ENCODE results near the gene OR5K2. TPM values are rescaled to one million over a fixed set of nuclear protein-coding genes. Genes with fewer than 3 reads are reported as not detected.

The OR5K2 gene
- total and polyA plus RNA-seq, 2 of the 4 experiments (the other 2 are of a cell fraction): not detected

DNA sequence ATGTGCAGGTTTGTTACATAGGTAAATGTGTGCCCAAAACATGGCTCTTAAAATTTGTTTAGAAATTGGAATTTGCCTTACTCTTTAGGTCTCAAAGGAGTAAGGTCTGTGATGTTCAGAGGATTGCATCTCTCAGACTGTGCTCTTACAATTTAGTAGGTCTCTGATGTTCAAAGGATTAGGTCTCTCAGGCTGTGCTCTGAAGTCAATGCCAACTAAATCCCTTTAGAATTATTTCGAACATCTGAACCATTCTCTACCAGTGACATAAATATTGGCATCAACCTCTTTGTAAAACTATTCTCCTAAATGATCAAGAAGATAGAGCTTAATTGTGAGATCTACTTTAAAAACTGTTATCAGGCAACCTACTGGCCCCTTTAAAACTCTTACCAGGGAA, 34.6 kb upstream of the OR5K2 start, which contains the start of gene OR5K1:
OR5K1 (plus strand) TSS at position 301 of the 400 bp plus-strand sequence. CDS start 6,376 bp downstream, outside the sequence.
- ChIA-PET POLR2A (ENCODE audit: unreplicated experiment) (no interaction called here), CTCF (no interaction called here)
- Histone ChIP-seq H4K91ac (ENCODE audit: insufficient read depth, low read depth, low read length) (no peak within 1 kb of the TSS), H4K5ac (ENCODE audit: low read depth, low read length) (no peak within 1 kb of the TSS), H3K56ac (ENCODE audit: extremely low read depth, insufficient read depth, low read length) (no peak within 1 kb of the TSS), H3K4me3 (ENCODE audit: insufficient read depth, low read depth, low read length) (no peak within 1 kb of the TSS), H3K9ac (ENCODE audit: low read depth, low read length) (no peak within 1 kb of the TSS), H3K4me1 (ENCODE audit: control insufficient read depth, insufficient read depth, low read length) (no peaks in the 10 kb centered on the region), H3K4ac (ENCODE audit: low read depth, low read length) (no peak within 1 kb of the TSS), H2AK9ac (replicated peaks; ENCODE audit: low read depth, low read length, poor library complexity) (no peak within 1 kb of the TSS), H2BK5ac (ENCODE audit: low read depth, low read length, poor library complexity, severe bottlenecking) (no peak within 1 kb of the TSS), H3K9me1 (ENCODE audit: insufficient read depth, low read length) (no peaks in the 10 kb centered on the region), H2BK20ac (ENCODE audit: low read depth, low read length) (no peak within 1 kb of the TSS), H3K79me1 (ENCODE audit: low read depth in 1 of 2, low read length in 2 of 2) (no peaks in the 10 kb centered on the region), H3K18ac (ENCODE audit: low read depth, low read length) (no peak within 1 kb of the TSS), H2BK120ac (ENCODE audit: low read depth, low read length) (no peak within 1 kb of the TSS), H4K8ac (ENCODE audit: low read depth in 2 of 2, low read length in 2 of 2) (no peak within 1 kb of the TSS), H2AK5ac (ENCODE audit: low read depth, low read length) (no peak within 1 kb of the TSS), H3K27me3 (ENCODE audit: control insufficient read depth, insufficient read depth, low read length) (no peaks in the 10 kb centered on the region), H3K14ac (replicated peaks; ENCODE audit: low read depth, low read length) (no peak within 1 kb of the TSS), H4K20me1 (ENCODE audit: insufficient read depth, low read length) (no peaks in the 10 kb centered on the region), H2BK15ac (ENCODE audit: low read depth, low read length) (no peak within 1 kb of the TSS), H3K27ac (ENCODE audit: insufficient read depth, low read length) (no peak within 1 kb of the TSS), H3K23ac (ENCODE audit: low read depth, low read length) (no peak within 1 kb of the TSS), H3K9me3 (ENCODE audit: control insufficient read depth, insufficient read depth, low read length) (no peaks in the 10 kb centered on the region), H3K36me3 (ENCODE audit: control insufficient read depth, insufficient read depth, low read length) (no peaks in the 10 kb centered on the region), H2AFZ (replicated peaks; ENCODE audit: low read length, poor library complexity) (no peak within 1 kb of the TSS), H3K4me2 (ENCODE audit: low read depth, low read length) (no peak within 1 kb of the TSS)
- no peak for DNase-seq
- no TSS peak for BruUV-seq (replicated peaks)
- no peak for TF ChIP-seq MAFK (IDR thresholded peaks at IDR 0.05; ENCODE audit: low read depth, low read length)
- no peak for TF ChIP-seq RCOR1 (IDR thresholded peaks at IDR 0.05; ENCODE audit: insufficient replicate concordance, low read length)
- no peak for TF ChIP-seq RFX5 (IDR thresholded peaks at IDR 0.05; ENCODE audit: low read depth, low read length)
- no peak for TF ChIP-seq POLR2A (IDR thresholded peaks at IDR 0.05; ENCODE audit: low read depth, low read length)
- no peak for TF ChIP-seq RAD21 (IDR thresholded peaks at IDR 0.05; ENCODE audit: low read length)
- TF ChIP-seq MXI1 (IDR thresholded peaks at IDR 0.05; ENCODE audit: borderline replicate concordance, low read depth, low read length): no peak
- no peak for TF ChIP-seq NFE2L2 (IDR thresholded peaks at IDR 0.05; ENCODE audit: low read depth, low read length)
- TF ChIP-seq CHD1 (IDR thresholded peaks at IDR 0.05; ENCODE audit: low read depth, low read length): no peak
- TF ChIP-seq, protein P1, sequence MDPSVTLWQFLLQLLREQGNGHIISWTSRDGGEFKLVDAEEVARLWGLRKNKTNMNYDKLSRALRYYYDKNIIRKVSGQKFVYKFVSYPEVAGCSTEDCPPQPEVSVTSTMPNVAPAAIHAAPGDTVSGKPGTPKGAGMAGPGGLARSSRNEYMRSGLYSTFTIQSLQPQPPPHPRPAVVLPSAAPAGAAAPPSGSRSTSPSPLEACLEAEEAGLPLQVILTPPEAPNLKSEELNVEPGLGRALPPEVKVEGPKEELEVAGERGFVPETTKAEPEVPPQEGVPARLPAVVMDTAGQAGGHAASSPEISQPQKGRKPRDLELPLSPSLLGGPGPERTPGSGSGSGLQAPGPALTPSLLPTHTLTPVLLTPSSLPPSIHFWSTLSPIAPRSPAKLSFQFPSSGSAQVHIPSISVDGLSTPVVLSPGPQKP (IDR thresholded peaks at IDR 0.05; ENCODE audit: borderline replicate concordance, low read depth, low read length): no peak
- TF ChIP-seq MAZ (IDR thresholded peaks at IDR 0.05; ENCODE audit: borderline replicate concordance, low read depth, low read length): no peak
- TF ChIP-seq, protein P2, sequence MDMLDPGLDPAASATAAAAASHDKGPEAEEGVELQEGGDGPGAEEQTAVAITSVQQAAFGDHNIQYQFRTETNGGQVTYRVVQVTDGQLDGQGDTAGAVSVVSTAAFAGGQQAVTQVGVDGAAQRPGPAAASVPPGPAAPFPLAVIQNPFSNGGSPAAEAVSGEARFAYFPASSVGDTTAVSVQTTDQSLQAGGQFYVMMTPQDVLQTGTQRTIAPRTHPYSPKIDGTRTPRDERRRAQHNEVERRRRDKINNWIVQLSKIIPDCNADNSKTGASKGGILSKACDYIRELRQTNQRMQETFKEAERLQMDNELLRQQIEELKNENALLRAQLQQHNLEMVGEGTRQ (IDR thresholded peaks at IDR 0.05; ENCODE audit: low read depth, low read length): no peak
- no peak for TF ChIP-seq BHLHE40 (IDR thresholded peaks at IDR 0.05; ENCODE audit: low read depth, low read length)
- TF ChIP-seq, protein P3, sequence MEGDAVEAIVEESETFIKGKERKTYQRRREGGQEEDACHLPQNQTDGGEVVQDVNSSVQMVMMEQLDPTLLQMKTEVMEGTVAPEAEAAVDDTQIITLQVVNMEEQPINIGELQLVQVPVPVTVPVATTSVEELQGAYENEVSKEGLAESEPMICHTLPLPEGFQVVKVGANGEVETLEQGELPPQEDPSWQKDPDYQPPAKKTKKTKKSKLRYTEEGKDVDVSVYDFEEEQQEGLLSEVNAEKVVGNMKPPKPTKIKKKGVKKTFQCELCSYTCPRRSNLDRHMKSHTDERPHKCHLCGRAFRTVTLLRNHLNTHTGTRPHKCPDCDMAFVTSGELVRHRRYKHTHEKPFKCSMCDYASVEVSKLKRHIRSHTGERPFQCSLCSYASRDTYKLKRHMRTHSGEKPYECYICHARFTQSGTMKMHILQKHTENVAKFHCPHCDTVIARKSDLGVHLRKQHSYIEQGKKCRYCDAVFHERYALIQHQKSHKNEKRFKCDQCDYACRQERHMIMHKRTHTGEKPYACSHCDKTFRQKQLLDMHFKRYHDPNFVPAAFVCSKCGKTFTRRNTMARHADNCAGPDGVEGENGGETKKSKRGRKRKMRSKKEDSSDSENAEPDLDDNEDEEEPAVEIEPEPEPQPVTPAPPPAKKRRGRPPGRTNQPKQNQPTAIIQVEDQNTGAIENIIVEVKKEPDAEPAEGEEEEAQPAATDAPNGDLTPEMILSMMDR (conservative IDR thresholded peaks at IDR 0.05; ENCODE audit: low read depth, low read length): no peak
- TF ChIP-seq CEBPB (IDR thresholded peaks at IDR 0.05; ENCODE audit: low read depth, low read length): no peak
- TF ChIP-seq SMC3 (IDR thresholded peaks at IDR 0.05; ENCODE audit: low read depth, low read length): no peak
- ATAC-seq (ENCODE audit: low read depth): no peak
- in situ Hi-C loops (cut with MboI; ENCODE audit: low sequenced_read_pairs): loop anchor here (25.0 kb wide), 1 partner anchor 101 kb away; the partner anchor contains the start of gene OR5K4
- dilution Hi-C loops (cut with HindIII; ENCODE audit: low sequenced_read_pairs, unreplicated experiment): no loop called here
- intact Hi-C loops (cut with micrococcal nuclease): no loop called here
- WGBS, 2 experiments (ENCODE audit: extremely low coverage in 2 of 2, insufficient read length in 1 of 2): no CpG with 5 or more reads among the region's 1 CpG
